Measurements from ENCODE around the gene EGFR.

The EGFR gene

DNA sequence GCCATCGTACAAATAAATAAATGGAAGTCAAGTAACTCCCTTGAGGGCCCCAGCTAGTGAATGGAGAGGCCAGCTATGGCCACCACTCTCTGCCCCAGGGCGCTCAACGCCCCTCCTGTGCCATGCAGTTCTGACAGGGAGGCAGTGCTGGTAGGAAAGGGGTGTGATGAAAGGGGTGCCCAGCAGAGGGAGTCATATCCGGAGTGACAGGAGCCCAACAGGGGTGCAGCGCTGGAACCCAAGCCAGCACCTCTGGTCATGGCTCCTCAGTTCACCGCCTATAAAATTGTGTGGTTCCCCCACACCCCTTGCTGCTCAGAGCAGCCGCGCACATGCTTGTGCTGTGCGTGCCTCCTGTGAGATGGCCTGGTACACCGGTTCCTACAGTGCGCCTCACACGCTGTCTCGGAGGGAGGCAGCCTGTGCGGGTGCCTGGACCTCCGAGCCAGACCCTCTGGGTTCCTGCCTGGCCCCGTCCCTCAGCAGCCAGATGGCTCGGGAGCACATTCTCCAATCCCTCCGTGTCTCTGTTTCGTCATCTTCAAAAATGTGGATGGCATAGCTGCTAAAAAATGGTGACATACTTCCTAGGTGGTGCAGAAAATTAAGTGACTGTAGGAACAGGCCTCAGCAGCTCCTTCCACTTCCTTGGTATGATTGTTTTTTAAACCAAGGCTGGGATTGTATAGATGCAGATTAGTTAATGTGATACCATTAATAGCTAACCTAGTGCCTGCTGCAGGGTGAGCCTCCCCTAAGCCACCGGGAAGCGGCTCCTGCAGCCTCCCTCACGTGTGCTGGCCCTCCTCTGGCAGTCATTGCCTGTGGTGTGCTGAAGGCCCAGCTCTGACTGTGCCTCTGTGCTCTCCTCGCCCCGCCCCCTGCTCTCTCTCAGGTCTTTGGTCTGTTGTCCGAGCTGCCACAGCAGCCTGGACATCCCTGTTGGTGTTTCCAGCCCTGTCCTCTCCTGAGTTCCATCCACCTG is 125.8 kb downstream of the EGFR start:
- DNase-seq (ENCODE audit: low read depth in 2 of 2) = no peak

GRCh38 chr7:55145606-55146005 is 126.8 kb downstream of the EGFR start:
- DNase-seq (ENCODE audit: low read depth in 2 of 2) = no peak

GRCh38 chr7:55147101-55147500 is 128.3 kb downstream of the EGFR start:
- no peak for DNase-seq (ENCODE audit: low read depth in 2 of 2)

DNA sequence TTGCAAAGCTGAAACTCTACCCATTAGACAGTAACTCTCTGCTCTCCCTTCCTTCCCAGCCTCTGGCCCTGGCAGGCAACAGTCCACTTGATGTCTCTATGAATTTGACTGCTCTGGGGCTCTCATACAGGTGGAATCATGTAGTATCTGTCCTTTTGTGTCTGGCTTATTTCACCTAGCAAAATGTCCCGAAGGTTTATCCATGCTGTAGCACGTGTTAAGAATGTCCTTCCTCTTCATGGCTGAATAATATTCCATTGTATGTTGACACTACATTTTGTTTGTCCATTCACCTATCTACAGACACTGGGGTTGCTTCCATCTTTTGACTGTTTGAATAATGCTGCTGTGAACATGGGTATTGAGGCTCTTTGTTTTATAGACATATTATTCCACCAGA is 128.9 kb downstream of the EGFR start:
- DNase-seq (ENCODE audit: low read depth in 2 of 2) = no peak

GRCh38 chr7:55148571-55148970 is 129.8 kb downstream of the EGFR start:
- DNase-seq (ENCODE audit: low read depth in 2 of 2) = no peak

- DNase-seq (ENCODE audit: low read depth in 2 of 2) = no peak
These were observed 130.2 kb downstream of the EGFR start for GRCh38 chr7:55149001-55149400.

DNA sequence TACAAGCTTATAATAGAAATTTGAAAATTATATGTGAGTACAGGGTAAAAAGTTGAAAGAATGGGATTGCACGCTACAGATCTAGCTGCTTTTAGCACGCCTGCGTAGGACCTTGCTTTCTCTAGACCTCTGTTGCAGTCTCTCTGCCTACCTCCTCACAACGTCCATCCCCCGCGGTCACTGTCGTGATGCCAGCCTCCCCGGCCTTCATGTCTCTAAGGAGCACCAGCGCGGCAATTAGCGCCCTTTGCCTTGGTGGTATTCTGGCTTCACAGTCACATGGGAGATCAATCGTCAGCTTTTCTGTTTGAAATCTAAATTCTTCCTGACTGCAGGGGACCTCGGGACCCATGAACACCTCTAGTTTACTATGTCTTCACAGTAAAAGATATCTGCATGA is 131.3 kb downstream of the EGFR start:
- DNase-seq (ENCODE audit: low read depth in 2 of 2) = no peak

GRCh38 chr7:55150709-55151451 is 132.1 kb downstream of the EGFR start:
- no peak for DNase-seq (ENCODE audit: low read depth in 2 of 2)

- DNase-seq (ENCODE audit: low read depth in 2 of 2) = no peak
These were observed 133.7 kb downstream of the EGFR start for GRCh38 chr7:55152516-55152915.

DNA sequence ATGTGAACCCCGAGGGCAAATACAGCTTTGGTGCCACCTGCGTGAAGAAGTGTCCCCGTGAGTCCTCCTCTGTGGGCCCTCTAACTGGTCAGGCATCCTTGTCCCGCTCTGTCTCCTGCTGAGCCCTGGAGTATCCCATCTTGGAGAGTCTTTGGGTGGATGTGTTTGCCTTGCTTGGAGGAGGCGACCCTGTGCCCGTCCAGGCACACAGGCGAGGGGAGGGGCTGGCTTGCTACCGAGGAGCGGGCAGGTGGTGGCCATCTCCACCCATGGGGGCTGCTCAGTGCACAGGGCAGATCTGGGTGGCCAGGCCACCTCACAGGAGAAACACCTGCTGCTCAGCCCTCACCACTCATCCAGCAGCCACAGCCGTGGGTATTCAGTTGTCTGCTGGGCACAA is 135.3 kb downstream of the EGFR start:
- DNase-seq (ENCODE audit: low read depth in 2 of 2) = no peak

- DNase-seq (ENCODE audit: low read depth in 2 of 2) = no peak
These were observed 136.7 kb downstream of the EGFR start for GRCh38 chr7:55155351-55156117.

- DNase-seq (ENCODE audit: low read depth in 2 of 2) = no peak
These were observed 138.3 kb downstream of the EGFR start for GRCh38 chr7:55156919-55157763.

- no peak for DNase-seq (ENCODE audit: low read depth in 2 of 2)
These were observed 138.9 kb downstream of the EGFR start for GRCh38 chr7:55157764-55158105.

- DNase-seq (ENCODE audit: low read depth in 2 of 2) = no peak
These were observed 139.9 kb downstream of the EGFR start for GRCh38 chr7:55158541-55159382.

GRCh38 chr7:55160539-55160938 is 141.7 kb downstream of the EGFR start:
- DNase-seq (ENCODE audit: low read depth in 2 of 2) = no peak

- DNase-seq (ENCODE audit: low read depth in 2 of 2) = no peak
These were observed 142.4 kb downstream of the EGFR start for GRCh38 chr7:55161154-55161687.

GRCh38 chr7:55162476-55162875 is 143.7 kb downstream of the EGFR start:
- DNase-seq (ENCODE audit: low read depth in 2 of 2) = no peak

DNA sequence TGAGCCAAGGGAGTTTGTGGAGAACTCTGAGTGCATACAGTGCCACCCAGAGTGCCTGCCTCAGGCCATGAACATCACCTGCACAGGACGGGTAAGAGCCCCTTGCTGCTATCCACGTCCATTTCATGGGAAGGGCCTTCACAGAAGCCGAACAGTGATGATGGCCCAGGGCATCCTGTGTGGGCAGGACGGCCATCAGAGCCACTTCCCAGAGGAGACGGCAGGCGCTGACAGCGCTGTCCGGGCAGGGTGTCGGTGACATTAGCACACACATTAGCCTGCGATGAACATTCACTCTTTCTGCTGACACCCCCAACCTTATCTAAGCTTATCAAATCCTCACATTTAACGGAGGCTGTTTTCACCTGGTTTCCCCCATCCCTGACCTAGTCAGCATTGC is 144.9 kb downstream of the EGFR start:
- DNase-seq (ENCODE audit: low read depth in 2 of 2) = no peak

DNA sequence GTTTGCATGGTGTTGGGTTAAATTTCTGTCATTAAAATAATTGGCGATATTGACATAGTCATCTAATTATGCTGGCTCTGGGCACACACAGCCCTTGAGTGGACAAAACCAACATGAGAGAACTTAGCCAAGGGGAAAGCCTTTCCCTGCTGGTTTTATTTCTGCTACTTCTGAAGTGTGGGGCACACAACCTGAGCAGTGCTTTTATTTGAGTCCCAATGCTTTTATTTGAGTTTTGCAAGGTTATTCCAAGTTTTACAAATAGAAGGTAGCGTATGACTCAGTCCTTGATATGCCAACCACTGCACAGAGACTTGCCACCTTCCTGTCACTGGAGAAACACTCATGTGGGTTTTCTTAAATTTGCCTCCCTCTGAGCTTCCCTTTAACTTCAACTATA is 145.7 kb downstream of the EGFR start:
- DNase-seq (ENCODE audit: low read depth in 2 of 2) = no peak

DNA sequence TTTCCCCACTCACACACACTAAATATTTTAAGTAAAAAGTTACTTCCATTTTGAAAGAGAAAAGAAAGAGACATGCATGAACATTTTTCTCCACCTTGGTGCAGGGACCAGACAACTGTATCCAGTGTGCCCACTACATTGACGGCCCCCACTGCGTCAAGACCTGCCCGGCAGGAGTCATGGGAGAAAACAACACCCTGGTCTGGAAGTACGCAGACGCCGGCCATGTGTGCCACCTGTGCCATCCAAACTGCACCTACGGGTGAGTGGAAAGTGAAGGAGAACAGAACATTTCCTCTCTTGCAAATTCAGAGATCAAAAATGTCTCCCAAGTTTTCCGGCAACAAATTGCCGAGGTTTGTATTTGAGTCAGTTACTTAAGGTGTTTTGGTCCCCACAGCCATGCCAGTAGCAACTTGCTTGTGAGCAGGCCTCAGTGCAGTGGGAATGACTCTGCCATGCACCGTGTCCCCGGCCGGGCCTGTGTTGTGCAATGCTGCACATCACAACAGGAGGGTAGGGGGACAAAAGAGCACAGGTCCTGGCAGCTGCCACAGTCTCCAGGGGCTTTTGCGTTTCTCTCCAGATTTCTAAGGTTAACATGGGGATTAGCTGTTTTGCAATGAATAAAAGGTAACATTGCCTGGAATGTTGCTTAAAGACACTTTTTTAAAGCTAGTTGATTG is 146.5 kb downstream of the EGFR start:
- DNase-seq (ENCODE audit: low read depth in 2 of 2) = no peak

Data from stimulated activated CD8-positive, alpha-beta memory T cell treated with anti-CD3 and anti-CD28 coated beads, Interleukin-15, amount 100 ng/mL, for 48 hours (primary cell).